Gastroesophageal sphincter (tissue), 4 donors: ENCODE results near the gene POLR3C. TPM values are rescaled to one million over a fixed set of nuclear protein-coding genes. Genes with fewer than 3 reads are reported as not detected.

Experiments used
- ATAC-seq: fragments of 150-250 bp; one replicate; pipeline ENCODE4 v1.9.1; 2016; ENCODE audit warnings: mild to moderate bottlenecking, moderate library complexity
- H3K27ac ChIP-seq, 4 donors: fragments of 200-600 bp; sonication (generic) in 3 of 4; 1 replicate in 3 of 4; 2 replicates in 1 of 4; pipeline ENCODE4 v1.5.1; 2016 to 2019
- H3K27me3 ChIP-seq: fragments of 200-600 bp; sonication (generic); one replicate; pipeline ENCODE4 v1.5.1; 2019
- H3K36me3 ChIP-seq, 2 donors: fragments of 200-600 bp; sonication (generic); one replicate each; pipeline ENCODE4 v1.5.1; 2019; ENCODE audit warnings: control low read depth in 1 of 2
- H3K4me1 ChIP-seq, 3 donors: fragments of 200-600 bp; sonication (generic); 1 replicate in 2 of 3; 2 replicates in 1 of 3; pipeline ENCODE4 v1.5.1; 2016 to 2019; ENCODE audit warnings: control low read depth in 2 of 3
- H3K4me3 ChIP-seq, 2 donors: fragments of 200-600 bp; sonication (generic); one replicate each; pipeline ENCODE4 v1.5.1; 2019; ENCODE audit warnings: mild to moderate bottlenecking in 1 of 2, moderate library complexity in 1 of 2
- H3K9me3 ChIP-seq, 3 donors: fragments of 200-600 bp; sonication (generic); one replicate each; pipeline ENCODE4 v1.5.1; 2017 to 2019; ENCODE audit warnings: control low read depth in 2 of 3
- CTCF ChIP-seq, 4 experiments: fragments of 200-600 bp in 2 of 4; fragments of 450-650 bp in 2 of 4; sonication (generic) in 1 of 4; IDR thresholded peaks; one replicate each; pipeline ENCODE4 v1.5.1; 2017 to 2019; ENCODE audit warnings: antibody characterized with exemption in 4 of 4, mild to moderate bottlenecking in 2 of 4, moderate library complexity in 2 of 4
- EP300 ChIP-seq: sonication (generic); formaldehyde crosslinking; IDR thresholded peaks from one replicate; pipeline ENCODE4 v1.6.1; 2017; ENCODE audit warnings: antibody characterized with exemption, mild to moderate bottlenecking
- POLR2A ChIP-seq, 2 donors: fragments of 450-650 bp; IDR thresholded peaks; one replicate each; pipeline ENCODE4 v1.6.1; 2017; ENCODE audit warnings: antibody characterized with exemption in 2 of 2, mild to moderate bottlenecking in 2 of 2, moderate library complexity in 1 of 2
- POLR2AphosphoS5 ChIP-seq: sonication (generic); formaldehyde crosslinking; IDR thresholded peaks from one replicate; pipeline ENCODE4 v1.6.1; 2017; ENCODE audit warnings: antibody characterized with exemption
- WGBS, 2 donors: methylation state at CpG; one replicate each; pipeline ENCODE4 v1.1.5; 2018; ENCODE audit warnings: low coverage in 1 of 2; 5-methylcytosine and 5-hydroxymethylcytosine counted together
- total RNA-seq, 4 donors: library from RNA; depleted of rRNA; stranded (reverse); fragments of >200 nt; gene quantifications; one replicate each; pipeline ENCODE4 v1.1.0, GENCODE V29; 2016

The POLR3C gene
- total RNA-seq = 10 to 100 TPM; 24.8 to 37.7 (median 29.9) TPM

GRCh38 chr1:145823565-145824498 is at the start of gene POLR3C, which contains the start of gene RNF115:
TSS of gene POLR3C (plus strand) at chr1:145824200. CDS start at chr1:145825777, 1,577 bp downstream.
TSS of gene RNF115 (minus strand) at chr1:145824095. CDS start at chr1:145823873, 222 bp downstream.
- H3K4me3 ChIP-seq = peak within 1 kb of the TSS; percentile 75 to 83
- peaks cover 9 to 32% of the 10 kb centered on the region in 2 donors for H3K36me3 ChIP-seq
- 0 to 2% methylated on average over 9 to 17 of the region's 89 CpGs for WGBS, 2 donors
- TF ChIP-seq EP300 = no peak
- TF ChIP-seq POLR2AphosphoS5 = peak; percentile 84
- TF ChIP-seq CTCF (IDR thresholded peaks at IDR 0.05) = peak in 2 of 4 experiments; percentile 5 to 16
- TF ChIP-seq POLR2A (IDR thresholded peaks at IDR 0.05) = peak; percentile 91 to 92
- peaks cover 0 to 25% (median 5%) of the 10 kb centered on the region in 3 donors for H3K4me1 ChIP-seq
- peak; percentile 97 for ATAC-seq
- no peaks in the 10 kb centered on the region for H3K27me3 ChIP-seq
- H3K27ac ChIP-seq = peak within 1 kb of the TSS; percentile 68 to 94 (median 91)
- no peaks in the 10 kb centered on the region for H3K9me3 ChIP-seq

- no peak overlapping the region for H3K4me3 ChIP-seq
- no peak for ATAC-seq
- no peaks in the 10 kb centered on the region for H3K9me3 ChIP-seq
- H3K27me3 ChIP-seq = no peaks in the 10 kb centered on the region
- H3K4me1 ChIP-seq = peaks cover 5 to 80% (median 7%) of the 10 kb centered on the region in 3 donors
- no peak for TF ChIP-seq POLR2AphosphoS5
- TF ChIP-seq EP300 = no peak
- no peak for TF ChIP-seq CTCF (IDR thresholded peaks at IDR 0.05)
- H3K36me3 ChIP-seq = peaks cover 0 to 34% of the 10 kb centered on the region in 2 donors
- 60 to 82% methylated on average over 1 of the region's 1 CpG for WGBS, 2 donors
- H3K27ac ChIP-seq = peak overlapping the region in 2 of 4 donors; percentile 38 to 41
These were observed 46.4 kb upstream of the POLR3C start for GRCh38 chr1:145777357-145778145.

- WGBS, 2 donors = 50 to 70% methylated on average over 1 of the region's 1 CpG
- no peaks in the 10 kb centered on the region for H3K9me3 ChIP-seq
- peaks cover 5 to 74% (median 7%) of the 10 kb centered on the region in 3 donors for H3K4me1 ChIP-seq
- H3K36me3 ChIP-seq = peaks cover 0 to 32% of the 10 kb centered on the region in 2 donors
- no peak overlapping the region for H3K4me3 ChIP-seq
- no peak for ATAC-seq
- peak overlapping the region in 3 of 4 donors; percentile 27 to 41 (median 38) for H3K27ac ChIP-seq
- TF ChIP-seq POLR2A (IDR thresholded peaks at IDR 0.05) = no peak
- TF ChIP-seq EP300 = no peak
- no peak for TF ChIP-seq CTCF (IDR thresholded peaks at IDR 0.05)
- TF ChIP-seq POLR2AphosphoS5 = no peak
- no peaks in the 10 kb centered on the region for H3K27me3 ChIP-seq
These were observed 45.9 kb upstream of the POLR3C start for GRCh38 chr1:145778146-145778540.

GRCh38 chr1:145782272-145783099 is 41.5 kb upstream of the POLR3C start:
- H3K27me3 ChIP-seq = no peaks in the 10 kb centered on the region
- peak; percentile 81 for ATAC-seq
- H3K4me1 ChIP-seq = peaks cover 0 to 69% (median 5%) of the 10 kb centered on the region in 3 donors
- H3K36me3 ChIP-seq = peaks cover 0 to 28% of the 10 kb centered on the region in 2 donors
- H3K4me3 ChIP-seq = peak overlapping the region; percentile 23 to 49
- 39 to 46% methylated on average over 7 to 10 of the region's 10 CpGs for WGBS, 2 donors
- TF ChIP-seq POLR2A (IDR thresholded peaks at IDR 0.05) = no peak
- TF ChIP-seq POLR2AphosphoS5 = peak; percentile 54
- no peak for TF ChIP-seq EP300
- TF ChIP-seq CTCF (IDR thresholded peaks at IDR 0.05) = no peak
- H3K9me3 ChIP-seq = no peaks in the 10 kb centered on the region
- peak overlapping the region; percentile 65 to 85 (median 78) for H3K27ac ChIP-seq
